Nephron progenitor cell (in vitro differentiated cells): Measurements from ENCODE around the gene SHISA9.

Experiments
- DNase-seq: peaks from one replicate; pipeline ENCODE4 v3.0.0; 2021
- H3K27ac Mint-ChIP-seq: 2 replicates; pipeline ENCODE4 v1.8.0; 2021; ENCODE audit warnings: mild to moderate bottlenecking, moderate library complexity, mixed read lengths
- H3K27me3 Mint-ChIP-seq: 2 replicates; pipeline ENCODE4 v1.8.0; 2021; ENCODE audit warnings: mild to moderate bottlenecking, low read depth, mixed read lengths; ENCODE audit not compliant: poor library complexity
- H3K36me3 Mint-ChIP-seq: 2 replicates; pipeline ENCODE4 v1.8.0; 2021; ENCODE audit warnings: low read depth, mixed read lengths
- H3K4me1 Mint-ChIP-seq: 2 replicates; pipeline ENCODE4 v1.8.0; 2021; ENCODE audit warnings: mixed read lengths
- H3K4me3 Mint-ChIP-seq: 2 replicates; pipeline ENCODE4 v1.8.0; 2021; ENCODE audit warnings: mild to moderate bottlenecking, moderate library complexity, mixed read lengths
- H3K9me3 Mint-ChIP-seq: 2 replicates; pipeline ENCODE4 v1.8.0; 2021; ENCODE audit warnings: mild to moderate bottlenecking, moderate library complexity, mixed read lengths
- CTCF ChIP-seq: fragments of 200-600 bp; sonication (generic); IDR thresholded peaks from 2 replicates; pipeline ENCODE4 v1.5.0; 2021; ENCODE audit warnings: antibody characterized with exemption

SHISA9 gene

GRCh38 chr16:12976936-12977335 is 75.5 kb downstream of the SHISA9 start:
- H3K27me3 Mint-ChIP-seq: peaks cover 16% of the 10 kb centered on the region
- peaks cover 7% of the 10 kb centered on the region for H3K9me3 Mint-ChIP-seq
- no peak for DNase-seq
- no peak overlapping the region for H3K27ac Mint-ChIP-seq
- no peaks in the 10 kb centered on the region for H3K4me1 Mint-ChIP-seq
- H3K36me3 Mint-ChIP-seq: no peaks in the 10 kb centered on the region
- H3K4me3 Mint-ChIP-seq: no peak overlapping the region
- no peak for TF ChIP-seq CTCF

- no peak for TF ChIP-seq CTCF
- Mint-ChIP-seq H3K4me1 (no peaks in the 10 kb centered on the region), H3K27me3 (peaks cover 13% of the 10 kb centered on the region), H3K36me3 (no peaks in the 10 kb centered on the region), H3K9me3 (peaks cover 7% of the 10 kb centered on the region), H3K27ac (no peak overlapping the region), H3K4me3 (no peak overlapping the region)
- DNase-seq: no peak
Measured at GRCh38 chr16:12985516-12985915, 84.1 kb downstream of the SHISA9 start.

GRCh38 chr16:12988071-12988470 is 86.7 kb downstream of the SHISA9 start:
- H3K27me3 Mint-ChIP-seq: peaks cover 4% of the 10 kb centered on the region
- H3K4me1 Mint-ChIP-seq: no peaks in the 10 kb centered on the region
- H3K27ac Mint-ChIP-seq: no peak overlapping the region
- DNase-seq: no peak
- H3K4me3 Mint-ChIP-seq: no peak overlapping the region
- no peaks in the 10 kb centered on the region for H3K9me3 Mint-ChIP-seq
- no peaks in the 10 kb centered on the region for H3K36me3 Mint-ChIP-seq
- no peak for TF ChIP-seq CTCF

GRCh38 chr16:12992066-12992465 is 90.7 kb downstream of the SHISA9 start:
- H3K27ac Mint-ChIP-seq: no peak overlapping the region
- no peaks in the 10 kb centered on the region for H3K9me3 Mint-ChIP-seq
- H3K36me3 Mint-ChIP-seq: no peaks in the 10 kb centered on the region
- H3K4me1 Mint-ChIP-seq: no peaks in the 10 kb centered on the region
- peaks cover 9% of the 10 kb centered on the region for H3K27me3 Mint-ChIP-seq
- H3K4me3 Mint-ChIP-seq: no peak overlapping the region
- no peak for DNase-seq
- TF ChIP-seq CTCF: no peak

GRCh38 chr16:12994402-12994801 is 93.0 kb downstream of the SHISA9 start:
- Mint-ChIP-seq H3K27ac (no peak overlapping the region), H3K4me3 (no peak overlapping the region)
- no peak for DNase-seq

More at GRCh38 chr16:12994402-12994801, 93.0 kb downstream of the SHISA9 start:
- Mint-ChIP-seq H3K4me1 (peaks cover 13% of the 10 kb centered on the region), H3K27me3 (peaks cover 12% of the 10 kb centered on the region), H3K36me3 (no peaks in the 10 kb centered on the region), H3K9me3 (no peaks in the 10 kb centered on the region)
- TF ChIP-seq CTCF: no peak
